Measurements from ENCODE around the gene CREBBP. TPM values are rescaled to one million over a fixed set of nuclear protein-coding genes. Genes with fewer than 3 reads are reported as not detected.
A peak's percentile ranks its signal among the peaks of the same experiment; 100 is the strongest.
"Not testable (repeated sequence)": the region's sequence is repeated elsewhere in the genome, so short reads cannot be mapped to it uniquely, and the experiment has no call there.

Gene CREBBP
- polyA plus RNA-seq (2011; rRNA removed) = 8.0 and 17.5 TPM in 2 replicates
- 5.1 and 6.8 TPM in 2 replicates for polyA plus RNA-seq (2012; cell fraction: cytosol; rRNA removed)
- 12.2 and 12.3 TPM in 2 replicates for polyA plus RNA-seq (2012; cell fraction: nucleus; rRNA removed)
- polyA plus RNA-seq (2017; fragmentation: RNase III; extraction: RNeasy Plus Mini Kit Qiagen cat#74134 plus additional on column Dnase treatment) = 13.4 to 15.2 TPM (median 14.7 TPM) in 3 replicates
- polyA minus RNA-seq (2011; rRNA and poly(A)+ RNA removed) = 35.1 and 47.2 TPM in 2 replicates

DNA sequence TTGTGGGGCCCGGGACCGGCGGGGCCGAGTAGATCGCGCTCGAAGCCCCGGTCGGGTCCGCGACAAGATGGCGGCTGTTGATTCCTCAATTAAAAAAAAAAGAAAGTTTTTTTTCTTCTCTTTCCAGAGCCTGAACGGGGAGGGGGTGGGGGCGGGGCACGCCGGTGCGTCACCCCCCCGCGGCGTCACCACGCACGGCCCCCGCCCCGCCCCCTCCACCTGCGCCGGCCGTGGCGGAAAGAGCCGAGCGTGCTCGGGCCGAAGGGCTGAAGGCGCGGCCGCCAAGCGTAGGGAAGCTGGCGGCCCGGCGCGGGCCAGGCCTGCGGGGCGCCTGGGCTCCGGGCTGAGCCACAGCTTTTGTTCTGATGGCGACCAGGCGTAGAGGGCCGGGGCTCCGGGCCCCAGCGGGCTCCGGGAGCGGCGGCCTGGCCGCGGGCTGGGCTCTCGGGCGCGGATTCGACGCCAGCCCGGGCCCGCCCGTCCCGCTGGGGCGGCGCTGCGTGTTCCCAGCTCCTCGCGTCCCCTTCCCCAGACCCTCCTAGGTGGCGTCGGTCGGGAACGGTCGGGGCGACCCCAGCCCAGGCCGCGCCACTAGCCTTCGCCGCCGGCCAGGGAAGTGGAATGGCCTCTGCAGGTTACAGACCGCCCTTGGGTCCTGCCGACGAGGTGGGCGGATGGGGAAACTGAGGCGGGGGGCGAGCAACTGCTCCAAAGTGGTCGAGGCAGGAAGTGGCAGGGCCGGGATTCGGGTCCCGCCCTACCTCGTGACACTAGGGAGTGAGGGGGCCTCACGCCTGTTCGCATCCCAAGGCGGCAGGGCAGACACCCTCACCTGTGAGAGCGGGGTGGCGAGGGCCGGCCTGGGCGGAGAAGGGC lies at the start of gene CREBBP:
CREBBP (minus strand) TSS at position 91 of the 876 bp plus-strand sequence. CDS start 797 bp downstream, outside the sequence.
- CTCF ChIA-PET = interaction anchor here (0.8 to 1.9 kb wide), 3 partner anchors 10 to 58 kb away, joined by 3 to 7 read pairs (median 4); no protein-coding TSS in a partner anchor
- ATAC-seq = peak; percentile 86 to 92
- peak within 1 kb of the TSS; percentile 88 for H3K4me2 ChIP-seq
- H3K4me1 ChIP-seq = peaks cover 22% of the 10 kb centered on the region; the same call in 2 of the 3 replicates
- peak within 1 kb of the TSS; percentile 94 to 97 for H3K27ac ChIP-seq
- peak within 1 kb of the TSS; percentile 94 for H3K4me3 ChIP-seq
- TF ChIP-seq POLR2AphosphoS2 (conservative IDR thresholded peaks at IDR 0.05; ENCODE audit: low read length) (no peak), POLR2A (IDR thresholded peaks at IDR 0.05; ENCODE audit: low read length) (peak; percentile 83), ZSCAN20 (CRISPR knock-in tag; IDR thresholded peaks at IDR 0.05) (no peak), E2F6 (IDR thresholded peaks at IDR 0.05; ENCODE audit: borderline replicate concordance, low read depth) (no peak), CTCF (IDR thresholded peaks at IDR 0.05) (no peak; the same call in 2 of the 3 replicates), MAFK (IDR thresholded peaks at IDR 0.05; ENCODE audit: partially characterized antibody) (no peak), KDM5A (IDR thresholded peaks at IDR 0.05) (no peak), MAZ (IDR thresholded peaks at IDR 0.05; ENCODE audit: borderline replicate concordance, low read depth, low read length) (no peak), PHF8 (IDR thresholded peaks at IDR 0.05; ENCODE audit: borderline replicate concordance, low read depth) (peak; percentile 81; the same call in 1 of the 2 replicates), NFE2L2 (conservative IDR thresholded peaks at IDR 0.05; ENCODE audit: low read length) (no peak), CHD2 (IDR thresholded peaks at IDR 0.05; ENCODE audit: low read length, partially characterized antibody) (peak; percentile 32), MYC (IDR thresholded peaks at IDR 0.05; ENCODE audit: borderline replicate concordance, low read length) (0 out of 2 replicates have a peak, but pooled peaks have one; percentile 71), FOSL2 (IDR thresholded peaks at IDR 0.05) (no peak), FOSL2 (CRISPR knock-in tag; IDR thresholded peaks at IDR 0.05) (0 out of 2 replicates have a peak, but pooled peaks have one; percentile 21), NR3C1 (IDR thresholded peaks at IDR 0.05) (no peak), ZNF302 (CRISPR knock-in tag; IDR thresholded peaks at IDR 0.05) (no peak), EHMT2 (IDR thresholded peaks at IDR 0.05; ENCODE audit: low read depth) (no peak), JUN (IDR thresholded peaks at IDR 0.05) (peak; percentile 73 to 85)
- TF ChIP-seq, protein P1, sequence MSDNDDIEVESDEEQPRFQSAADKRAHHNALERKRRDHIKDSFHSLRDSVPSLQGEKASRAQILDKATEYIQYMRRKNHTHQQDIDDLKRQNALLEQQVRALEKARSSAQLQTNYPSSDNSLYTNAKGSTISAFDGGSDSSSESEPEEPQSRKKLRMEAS (IDR thresholded peaks at IDR 0.05) = peak; percentile 43
- TF ChIP-seq, protein P2, sequence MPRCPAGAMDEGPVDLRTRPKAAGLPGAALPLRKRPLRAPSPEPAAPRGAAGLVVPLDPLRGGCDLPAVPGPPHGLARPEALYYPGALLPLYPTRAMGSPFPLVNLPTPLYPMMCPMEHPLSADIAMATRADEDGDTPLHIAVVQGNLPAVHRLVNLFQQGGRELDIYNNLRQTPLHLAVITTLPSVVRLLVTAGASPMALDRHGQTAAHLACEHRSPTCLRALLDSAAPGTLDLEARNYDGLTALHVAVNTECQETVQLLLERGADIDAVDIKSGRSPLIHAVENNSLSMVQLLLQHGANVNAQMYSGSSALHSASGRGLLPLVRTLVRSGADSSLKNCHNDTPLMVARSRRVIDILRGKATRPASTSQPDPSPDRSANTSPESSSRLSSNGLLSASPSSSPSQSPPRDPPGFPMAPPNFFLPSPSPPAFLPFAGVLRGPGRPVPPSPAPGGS (IDR thresholded peaks at IDR 0.05) = peak; percentile 89; the same call in 1 of the 3 replicates
- WGBS (ENCODE audit: missing lambda C conversion rate) = 4% methylated on average over 47 of the region's 96 CpGs
- no peaks in the 10 kb centered on the region for H3K9me3 ChIP-seq
- POLR2A ChIA-PET = interaction anchor here (0.6 to 0.9 kb wide), 3 partner anchors 10 to 190 kb away, joined by 3 to 4 read pairs (median 4); partner anchors contain the start of gene TRAP1
- DNase-seq (ENCODE audit: low read depth in 1 of 2, low spot score in 1 of 2) = peak; percentile 38 to 90
- FAIRE-seq = no peak

DNA sequence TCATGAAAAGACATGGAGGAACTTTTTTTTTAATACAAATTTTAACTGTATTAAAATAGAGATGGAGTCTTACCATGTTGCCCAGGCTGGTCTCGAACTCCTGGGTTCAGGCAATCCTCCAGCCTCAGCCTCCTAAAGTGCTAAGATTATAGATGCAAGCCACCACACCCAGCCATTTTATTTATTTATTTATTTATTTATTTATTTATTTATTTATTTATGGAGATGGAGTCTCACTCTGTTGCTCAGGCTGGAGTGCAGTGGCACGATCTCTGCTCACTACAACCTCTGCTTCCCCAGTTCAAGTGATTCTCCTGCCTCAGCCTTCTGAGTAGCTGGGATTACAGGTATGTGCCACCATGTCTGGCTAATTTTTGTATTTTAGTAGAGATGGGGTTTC lies 46.6 kb upstream of the CREBBP start:
- H3K9me3 ChIP-seq; H3K4me2 ChIP-seq; POLR2A ChIA-PET; H3K4me3 ChIP-seq; DNase-seq (ENCODE audit: low read depth in 1 of 2, low spot score in 1 of 2); H3K27ac ChIP-seq; FAIRE-seq; ATAC-seq; H3K4me1 ChIP-seq: not testable (repeated sequence)
- WGBS (ENCODE audit: missing lambda C conversion rate) = 68% methylated on average over 2 of the region's 2 CpGs
- CTCF ChIA-PET = interaction anchor here (4.2 kb wide), 1 partner anchor 11 kb away, joined by 24 read pairs; no protein-coding TSS in a partner anchor
- TF ChIP-seq ZC3H11A (IDR thresholded peaks at IDR 0.05) = peak; percentile 57

Measured in A549 (cell line).